Measurements from ENCODE around the gene SLC27A3.
A peak's percentile ranks its signal among the peaks of the same experiment; 100 is the strongest.
"Not testable (repeated sequence)": the region's sequence is repeated elsewhere in the genome, so short reads cannot be mapped to it uniquely, and the experiment has no call there.

Gene SLC27A3

DNA sequence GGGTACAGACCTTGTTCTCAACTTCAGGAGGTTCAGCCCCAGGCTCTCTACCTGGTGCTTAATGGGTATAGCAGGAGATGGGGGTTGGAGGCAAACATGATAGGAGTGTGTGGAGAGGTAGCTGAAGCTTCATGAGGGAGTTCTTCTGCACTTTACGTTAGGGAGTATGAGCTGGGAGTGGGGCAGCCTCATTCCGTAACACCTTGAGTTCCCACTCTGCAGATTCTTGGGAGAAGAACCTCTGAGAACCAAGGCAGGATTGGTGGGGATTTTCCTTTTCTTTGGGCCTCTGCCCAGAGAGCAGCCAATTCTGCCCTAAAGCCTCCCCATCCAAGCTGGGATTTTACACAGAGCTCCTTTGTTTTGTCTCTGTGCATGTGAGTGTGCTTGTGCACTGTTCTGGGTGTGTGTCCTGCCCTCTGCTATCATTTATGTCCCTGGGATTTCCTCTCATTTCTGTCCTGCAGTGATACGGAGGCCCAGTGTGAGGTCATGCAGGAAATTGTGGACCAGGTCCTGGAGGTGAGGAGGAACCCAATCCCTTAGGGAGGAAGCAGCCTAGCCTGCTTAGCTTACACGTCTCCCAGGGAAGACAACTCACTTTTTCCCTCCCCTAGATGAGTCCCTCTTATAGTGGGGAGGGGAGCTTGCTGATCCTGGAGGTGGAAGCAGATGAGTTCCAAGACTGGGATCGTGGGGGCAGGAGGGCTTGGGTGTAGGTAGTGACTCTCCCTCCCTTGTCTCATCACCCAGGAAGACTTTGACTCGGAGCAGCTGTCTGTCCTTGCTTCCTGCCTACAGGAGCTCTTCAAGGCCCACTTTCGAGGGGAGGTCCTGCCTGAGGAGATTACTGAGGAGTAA is 11.6 kb upstream of the SLC27A3 start:
- no peak for DNase-seq

GRCh38 chr1:153764310-153764709 is 10.9 kb upstream of the SLC27A3 start:
- no peak for DNase-seq

DNA sequence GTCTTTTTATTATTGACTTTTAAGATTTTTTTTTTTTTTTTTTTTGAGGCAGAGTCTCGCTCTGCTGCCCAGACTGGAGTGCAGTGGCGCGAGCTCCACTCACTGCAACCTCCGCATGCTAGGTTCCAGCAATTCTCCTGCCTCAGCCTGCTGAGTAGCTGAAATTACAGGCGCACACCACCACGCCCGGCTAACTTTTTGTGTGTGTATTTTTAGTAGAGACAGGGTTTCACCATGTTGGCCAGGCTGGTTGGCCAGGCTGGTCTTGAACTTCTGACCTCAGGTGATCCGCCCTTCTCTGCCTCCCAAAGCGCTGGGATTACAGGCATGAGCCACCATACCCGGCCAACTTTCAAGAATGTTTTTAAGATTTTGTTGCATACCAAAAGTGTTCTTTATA is 8.5 kb upstream of the SLC27A3 start:
- not testable (repeated sequence) for DNase-seq

DNA sequence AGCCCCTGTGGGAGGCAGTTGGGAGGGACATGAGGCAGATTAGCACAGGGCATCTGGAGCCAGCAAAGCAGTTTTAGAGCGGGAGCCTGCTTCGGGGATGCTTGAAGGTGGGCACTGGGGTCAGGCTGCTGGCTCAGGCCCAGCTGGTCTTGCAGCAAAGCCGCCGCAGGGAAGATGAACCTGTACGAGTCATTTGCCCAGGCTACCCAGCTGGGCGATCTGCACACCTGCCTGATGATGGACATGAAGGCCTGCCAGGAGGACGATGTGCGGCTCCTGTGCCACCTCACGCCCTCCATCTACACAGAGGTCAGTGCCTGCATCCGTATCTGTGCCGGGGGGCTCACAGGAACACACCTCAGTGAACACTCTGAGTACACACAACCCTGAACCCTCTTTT is 7.7 kb upstream of the SLC27A3 start:
- DNase-seq = no peak

DNA sequence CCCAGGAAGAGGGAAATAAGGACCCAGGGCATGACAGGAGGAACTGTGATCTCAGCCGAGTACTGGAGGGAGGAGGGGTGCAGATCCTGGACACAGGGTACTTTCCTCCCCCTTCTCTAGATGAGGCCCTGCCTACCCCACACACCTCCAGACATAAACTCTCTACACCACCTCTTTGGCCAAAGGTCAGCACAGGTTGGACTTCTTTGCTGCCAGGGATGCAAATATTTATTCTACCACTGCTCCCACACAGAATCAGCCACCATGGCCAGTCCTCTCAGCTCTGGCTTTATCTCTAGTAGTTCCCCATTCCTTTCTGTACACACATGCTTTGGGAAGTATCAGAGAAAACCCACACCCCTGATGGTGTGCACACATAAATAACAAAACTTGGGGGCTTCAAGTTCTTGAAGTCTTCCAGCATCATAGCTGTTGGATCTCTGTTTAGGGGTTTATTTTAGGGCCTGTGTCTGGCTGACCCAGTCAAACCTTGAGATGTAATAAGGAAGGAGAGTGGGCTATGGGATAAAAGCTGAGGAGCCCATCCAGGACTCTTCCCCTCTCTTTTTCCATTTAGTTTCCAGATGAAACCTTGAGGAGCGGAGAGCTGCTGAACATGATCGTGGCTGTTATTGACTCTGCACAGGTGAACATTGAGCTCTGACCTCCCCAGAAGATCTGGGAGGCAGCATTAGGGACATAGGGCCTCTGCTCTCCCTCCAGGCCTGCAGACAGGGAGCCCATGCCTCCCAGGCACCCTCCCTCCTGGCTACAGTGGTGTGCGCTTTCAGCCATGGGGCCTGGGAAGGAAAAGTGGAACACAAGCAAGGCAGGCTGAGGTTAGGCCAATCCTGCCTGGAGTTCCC is 6.7 kb upstream of the SLC27A3 start:
- DNase-seq = no peak

GRCh38 chr1:153769221-153769620 is 6.0 kb upstream of the SLC27A3 start:
- DNase-seq = no peak

GRCh38 chr1:153770797-153771196 is 4.4 kb upstream of the SLC27A3 start:
- DNase-seq = no peak

GRCh38 chr1:153771261-153771660 is 3.9 kb upstream of the SLC27A3 start:
- DNase-seq = no peak

DNA sequence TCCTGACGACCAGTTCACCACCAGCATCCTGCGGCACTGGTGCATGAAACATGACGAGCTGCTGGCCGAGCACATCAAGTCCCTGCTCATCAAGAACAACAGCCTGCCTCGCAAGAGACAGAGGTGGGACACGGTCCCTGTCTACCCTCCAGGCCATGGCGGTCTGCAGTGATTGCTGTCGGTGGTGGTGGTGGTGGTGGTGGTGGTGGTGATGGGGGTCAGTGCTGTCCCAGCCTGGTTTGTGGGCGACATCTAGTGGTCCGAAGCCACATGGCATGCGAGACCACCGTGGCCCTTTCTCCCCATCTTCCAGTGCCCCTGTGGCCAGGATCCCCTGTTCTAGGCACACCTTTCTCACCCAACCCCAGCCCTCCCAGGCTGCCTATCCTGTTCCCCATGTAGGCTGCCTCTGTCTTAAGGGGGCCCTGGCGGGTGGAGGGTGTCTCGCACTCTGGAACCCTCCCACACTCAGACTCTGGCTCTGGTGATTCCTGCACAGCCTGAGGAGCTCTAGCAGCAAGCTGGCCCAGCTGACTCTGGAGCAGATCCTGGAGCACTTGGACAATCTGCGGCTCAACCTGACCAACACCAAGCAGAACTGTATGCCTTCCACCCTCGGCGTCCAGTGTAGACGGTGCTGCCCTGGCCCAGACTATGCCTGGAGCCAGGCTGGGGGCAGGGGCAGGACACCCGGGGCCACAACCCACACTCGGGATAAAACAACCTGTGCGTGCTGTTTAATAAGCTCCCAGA is 3.2 kb upstream of the SLC27A3 start:
- DNase-seq = no peak

DNA sequence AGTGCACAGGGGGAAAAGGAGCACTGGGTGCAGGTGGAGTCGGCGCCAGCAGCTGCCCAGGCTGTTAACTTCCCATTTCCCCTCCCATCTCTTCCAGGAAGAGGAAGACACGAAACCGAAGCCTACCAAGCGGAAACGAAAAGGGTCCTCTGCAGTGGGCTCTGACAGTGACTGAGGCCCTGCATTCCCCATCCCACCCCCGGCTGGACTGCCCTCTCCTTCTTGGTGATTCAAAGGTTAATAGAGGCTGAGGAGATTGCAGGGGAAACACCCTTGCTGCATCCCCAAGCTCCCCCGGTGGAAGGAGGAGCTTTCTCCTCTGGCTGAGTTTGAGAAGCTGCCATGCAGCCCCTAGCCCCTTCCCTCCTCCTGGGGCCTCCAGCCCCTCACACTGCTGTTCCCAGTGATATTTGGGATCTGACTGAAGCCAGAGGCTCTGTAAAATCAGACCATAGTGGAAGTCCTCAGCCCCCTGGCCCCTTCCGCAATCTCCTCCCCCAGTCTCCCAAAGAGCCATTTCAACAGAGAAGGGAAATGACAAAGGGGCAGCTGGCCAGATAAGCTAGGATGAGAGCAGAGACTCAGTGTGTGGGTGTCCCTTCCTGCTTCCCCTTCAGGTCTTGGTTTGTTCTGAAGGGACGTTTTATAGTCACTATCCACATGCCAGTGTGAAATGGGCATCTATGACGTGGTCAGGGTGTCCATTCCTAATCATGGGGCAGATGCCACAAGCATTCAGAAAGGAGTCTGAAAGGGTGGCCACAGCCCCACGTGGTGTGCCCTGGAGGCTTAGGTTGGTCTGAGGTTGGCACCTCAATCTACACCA is 1.9 kb upstream of the SLC27A3 start:
- DNase-seq = no peak

DNA sequence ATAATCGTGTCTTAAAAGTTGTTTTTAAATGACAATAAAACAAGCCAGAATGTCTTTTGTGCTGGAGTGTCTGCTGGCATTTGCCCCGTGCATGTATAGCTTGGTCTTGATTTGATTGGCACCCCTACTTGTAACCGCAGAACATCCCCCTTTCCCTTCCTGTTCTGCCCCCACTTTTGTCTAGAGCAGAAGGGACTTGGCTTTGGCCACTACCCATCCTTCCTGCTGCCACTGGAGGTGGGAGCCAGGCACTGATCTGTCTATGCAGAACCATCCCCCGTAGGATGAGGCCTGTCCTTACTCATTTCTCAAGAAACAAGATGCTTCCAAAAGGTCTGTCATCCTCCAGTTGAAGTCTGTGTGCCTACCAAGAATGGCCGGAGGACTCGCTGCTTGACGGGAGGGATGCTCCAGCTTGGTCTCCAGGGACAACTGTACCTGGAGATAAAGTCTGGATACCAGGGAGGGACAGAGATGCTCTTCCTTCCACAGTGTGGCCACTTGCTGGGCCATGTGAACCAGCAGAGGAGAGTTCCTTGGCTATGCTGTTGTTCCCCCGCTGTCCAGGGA is 1.1 kb upstream of the SLC27A3 start:
- DNase-seq = no peak

DNA sequence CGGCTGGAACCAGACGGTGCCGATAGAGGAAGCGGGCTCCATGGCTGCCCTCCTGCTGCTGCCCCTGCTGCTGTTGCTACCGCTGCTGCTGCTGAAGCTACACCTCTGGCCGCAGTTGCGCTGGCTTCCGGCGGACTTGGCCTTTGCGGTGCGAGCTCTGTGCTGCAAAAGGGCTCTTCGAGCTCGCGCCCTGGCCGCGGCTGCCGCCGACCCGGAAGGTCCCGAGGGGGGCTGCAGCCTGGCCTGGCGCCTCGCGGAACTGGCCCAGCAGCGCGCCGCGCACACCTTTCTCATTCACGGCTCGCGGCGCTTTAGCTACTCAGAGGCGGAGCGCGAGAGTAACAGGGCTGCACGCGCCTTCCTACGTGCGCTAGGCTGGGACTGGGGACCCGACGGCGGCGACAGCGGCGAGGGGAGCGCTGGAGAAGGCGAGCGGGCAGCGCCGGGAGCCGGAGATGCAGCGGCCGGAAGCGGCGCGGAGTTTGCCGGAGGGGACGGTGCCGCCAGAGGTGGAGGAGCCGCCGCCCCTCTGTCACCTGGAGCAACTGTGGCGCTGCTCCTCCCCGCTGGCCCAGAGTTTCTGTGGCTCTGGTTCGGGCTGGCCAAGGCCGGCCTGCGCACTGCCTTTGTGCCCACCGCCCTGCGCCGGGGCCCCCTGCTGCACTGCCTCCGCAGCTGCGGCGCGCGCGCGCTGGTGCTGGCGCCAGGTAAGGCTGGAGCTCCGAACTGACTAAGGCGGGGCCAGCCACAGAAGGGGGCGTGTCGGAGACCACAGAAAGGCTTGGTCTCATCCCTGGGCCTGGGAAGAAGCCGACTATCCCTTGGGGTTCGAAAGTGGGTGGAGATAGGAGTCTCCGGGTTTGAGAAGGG is 486 bp downstream of the SLC27A3 start:
- peak; percentile 91 for DNase-seq

DNA sequence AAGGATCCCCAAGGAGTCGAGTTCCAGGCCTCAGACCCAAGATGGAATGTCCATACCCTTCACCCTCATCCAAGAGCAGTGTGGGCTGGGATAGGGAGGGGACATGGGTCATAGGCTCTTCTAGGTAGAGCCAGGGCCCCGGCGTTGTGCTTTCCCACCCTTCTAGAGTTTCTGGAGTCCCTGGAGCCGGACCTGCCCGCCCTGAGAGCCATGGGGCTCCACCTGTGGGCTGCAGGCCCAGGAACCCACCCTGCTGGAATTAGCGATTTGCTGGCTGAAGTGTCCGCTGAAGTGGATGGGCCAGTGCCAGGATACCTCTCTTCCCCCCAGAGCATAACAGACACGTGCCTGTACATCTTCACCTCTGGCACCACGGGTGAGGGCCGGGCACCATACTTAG is 1.1 kb downstream of the SLC27A3 start:
- no peak for DNase-seq

- DNase-seq = no peak
These were observed 1.7 kb downstream of the SLC27A3 start for GRCh38 chr1:153776845-153777370.

GRCh38 chr1:153777648-153778047 is 2.4 kb downstream of the SLC27A3 start:
- no peak for DNase-seq

- no peak for DNase-seq
These were observed 3.0 kb downstream of the SLC27A3 start for GRCh38 chr1:153778051-153778823.

DNA sequence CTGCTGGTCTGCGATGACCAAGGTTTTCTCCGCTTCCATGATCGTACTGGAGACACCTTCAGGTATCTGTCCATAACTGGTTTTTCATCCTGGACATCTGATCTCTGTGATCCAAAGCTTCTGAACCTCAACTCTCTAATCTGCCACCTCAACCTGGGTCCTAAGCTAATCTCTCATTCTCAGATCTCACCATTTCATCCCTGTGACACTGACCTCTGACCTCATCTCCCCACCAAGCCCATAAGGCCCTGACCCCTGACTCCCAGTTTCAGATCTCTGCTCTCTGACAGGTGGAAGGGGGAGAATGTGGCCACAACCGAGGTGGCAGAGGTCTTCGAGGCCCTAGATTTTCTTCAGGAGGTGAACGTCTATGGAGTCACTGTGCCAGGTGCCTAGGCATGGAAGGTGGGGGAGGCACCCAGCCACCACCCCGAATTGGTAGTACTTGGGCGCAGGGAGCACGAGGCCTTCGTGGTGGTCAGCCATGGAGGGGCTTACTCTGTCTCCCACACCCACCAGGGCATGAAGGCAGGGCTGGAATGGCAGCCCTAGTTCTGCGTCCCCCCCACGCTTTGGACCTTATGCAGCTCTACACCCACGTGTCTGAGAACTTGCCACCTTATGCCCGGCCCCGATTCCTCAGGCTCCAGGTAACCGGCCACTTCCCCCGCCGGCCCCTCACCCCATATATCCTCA is 3.8 kb downstream of the SLC27A3 start:
- no peak for DNase-seq

DNA sequence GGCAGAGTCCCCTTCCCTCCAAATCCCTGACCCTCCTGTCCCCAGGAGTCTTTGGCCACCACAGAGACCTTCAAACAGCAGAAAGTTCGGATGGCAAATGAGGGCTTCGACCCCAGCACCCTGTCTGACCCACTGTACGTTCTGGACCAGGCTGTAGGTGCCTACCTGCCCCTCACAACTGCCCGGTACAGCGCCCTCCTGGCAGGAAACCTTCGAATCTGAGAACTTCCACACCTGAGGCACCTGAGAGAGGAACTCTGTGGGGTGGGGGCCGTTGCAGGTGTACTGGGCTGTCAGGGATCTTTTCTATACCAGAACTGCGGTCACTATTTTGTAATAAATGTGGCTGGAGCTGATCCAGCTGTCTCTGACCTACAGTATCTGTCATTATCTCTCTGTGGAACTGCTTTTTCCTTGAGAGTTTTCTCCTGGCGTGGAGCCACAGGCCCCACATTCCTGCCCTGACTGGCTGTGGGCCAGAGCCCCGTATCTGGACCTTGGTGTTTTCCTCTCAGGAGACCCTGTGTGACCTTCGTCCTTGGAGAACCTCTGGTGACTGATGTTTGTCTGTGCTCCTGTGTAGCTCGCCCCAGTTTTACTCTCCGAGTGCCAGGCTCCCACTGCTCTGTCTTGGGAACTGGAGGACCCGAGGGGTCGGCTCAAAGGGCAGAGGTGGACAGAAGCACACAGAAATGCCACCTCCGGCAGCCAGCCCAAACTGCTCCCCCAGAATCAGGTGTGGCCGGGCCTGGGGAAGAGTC is 4.8 kb downstream of the SLC27A3 start:
- no peak for DNase-seq
